BJ (cell line): Measurements from ENCODE around the gene PYDC1. TPM values are rescaled to one million over a fixed set of nuclear protein-coding genes. Genes with fewer than 3 reads are reported as not detected.

Source experiments
- CTCF ChIA-PET: fragments of 350-600 bp; formaldehyde crosslinking; extraction: SDS; loops from one replicate; lab custom pipeline; 2021; ENCODE audit warnings: antibody characterized with exemption, inconsistent platforms; lab: Yijun Ruan, JAX
- POLR2A ChIA-PET: fragments of 300-600 bp; sonication (Branson Sonifier 250); formaldehyde crosslinking; extraction: SDS; loops from one replicate; lab custom pipeline; 2021; ENCODE audit warnings: antibody characterized with exemption; lab: Charles Lee
- DNase-seq: peaks from one replicate; pipeline ENCODE4 v3.0.0-alpha.2; 2011; ENCODE audit warnings: low read depth
- H3K27me3 ChIP-seq: 2 replicates; pipeline ENCODE4 v1.6.0; 2011; ENCODE audit warnings: low read length; ENCODE audit not compliant: control insufficient read depth, insufficient read depth
- H3K36me3 ChIP-seq: 2 replicates; pipeline ENCODE4 v1.5.1; 2011; ENCODE audit warnings: low read length; ENCODE audit not compliant: control insufficient read depth, insufficient read depth
- H3K4me3 ChIP-seq: 2 replicates; pipeline ENCODE4 v1.5.1; 2011; ENCODE audit warnings: low read depth, mild to moderate bottlenecking, control low read depth, low read length
- CTCF ChIP-seq: IDR thresholded peaks from 2 replicates; pipeline ENCODE4 v1.5.1; 2011; ENCODE audit warnings: low read depth, mild to moderate bottlenecking, control low read depth, inconsistent platforms, low read length, moderate library complexity; ENCODE audit not compliant: insufficient read depth
- polyA plus RNA-seq: library from polyadenylated mRNA; depleted of rRNA; stranded (reverse); fragments of >200 nt; gene quantifications from 2 replicates; pipeline ENCODE4 v1.2.3, GENCODE V29; 2011

The PYDC1 gene
- polyA plus RNA-seq, 1 experiment: not detected

- H3K27me3 ChIP-seq: no peaks in the 10 kb centered on the region; the same call in 1 of the 2 replicates
- TF ChIP-seq CTCF: no peak
- H3K36me3 ChIP-seq: no peaks in the 10 kb centered on the region
- CTCF ChIA-PET: no interaction called here
- no peak for DNase-seq
- POLR2A ChIA-PET: no interaction called here
- H3K4me3 ChIP-seq: no peak overlapping the region
These were observed 21.1 kb upstream of the PYDC1 start for GRCh38 chr16:31238041-31238440.

GRCh38 chr16:31229501-31229900, 12.6 kb upstream of the PYDC1 start:
- Histone ChIP-seq H3K27me3 (no peaks in the 10 kb centered on the region; the same call in 1 of the 2 replicates), H3K4me3 (no peak overlapping the region), H3K36me3 (no peaks in the 10 kb centered on the region)
- DNase-seq: no peak
- no peak for TF ChIP-seq CTCF
- ChIA-PET POLR2A (no interaction called here), CTCF (no interaction called here)

- POLR2A ChIA-PET: no interaction called here
These were observed 11.3 kb upstream of the PYDC1 start for GRCh38 chr16:31228206-31228605.

GRCh38 chr16:31225193-31225592, 8.3 kb upstream of the PYDC1 start:
- CTCF ChIA-PET: interaction anchor here (0.7 kb wide), 1 partner anchor 100 kb away, joined by 3 read pairs; no protein-coding TSS in a partner anchor
- no peak for TF ChIP-seq CTCF
- Histone ChIP-seq H3K36me3 (no peaks in the 10 kb centered on the region), H3K27me3 (no peaks in the 10 kb centered on the region; the same call in none of the 2 replicates), H3K4me3 (no peak overlapping the region)
- POLR2A ChIA-PET: no interaction called here
- DNase-seq: no peak

More at GRCh38 chr16:31228206-31228605, 11.3 kb upstream of the PYDC1 start:
- CTCF ChIA-PET: interaction anchor here (1.2 kb wide), 1 partner anchor 27 kb away, joined by 3 read pairs; no protein-coding TSS in a partner anchor
- TF ChIP-seq CTCF: no peak
- no peak for DNase-seq
- Histone ChIP-seq H3K36me3 (no peaks in the 10 kb centered on the region), H3K27me3 (no peaks in the 10 kb centered on the region; the same call in 1 of the 2 replicates), H3K4me3 (no peak overlapping the region)

GRCh38 chr16:31224092-31224955, 7.4 kb upstream of the PYDC1 start:
- DNase-seq: no peak
- POLR2A ChIA-PET: no interaction called here
- CTCF ChIA-PET: interaction anchor here (0.6 kb wide), 1 partner anchor 32 kb away, joined by 3 read pairs; no protein-coding TSS in a partner anchor
- H3K4me3 ChIP-seq: no peak overlapping the region
- H3K36me3 ChIP-seq: no peaks in the 10 kb centered on the region
- no peak for TF ChIP-seq CTCF
- no peaks in the 10 kb centered on the region; the same call in none of the 2 replicates for H3K27me3 ChIP-seq
